ENCODE data around the gene PHF2.

The PHF2 gene

DNA sequence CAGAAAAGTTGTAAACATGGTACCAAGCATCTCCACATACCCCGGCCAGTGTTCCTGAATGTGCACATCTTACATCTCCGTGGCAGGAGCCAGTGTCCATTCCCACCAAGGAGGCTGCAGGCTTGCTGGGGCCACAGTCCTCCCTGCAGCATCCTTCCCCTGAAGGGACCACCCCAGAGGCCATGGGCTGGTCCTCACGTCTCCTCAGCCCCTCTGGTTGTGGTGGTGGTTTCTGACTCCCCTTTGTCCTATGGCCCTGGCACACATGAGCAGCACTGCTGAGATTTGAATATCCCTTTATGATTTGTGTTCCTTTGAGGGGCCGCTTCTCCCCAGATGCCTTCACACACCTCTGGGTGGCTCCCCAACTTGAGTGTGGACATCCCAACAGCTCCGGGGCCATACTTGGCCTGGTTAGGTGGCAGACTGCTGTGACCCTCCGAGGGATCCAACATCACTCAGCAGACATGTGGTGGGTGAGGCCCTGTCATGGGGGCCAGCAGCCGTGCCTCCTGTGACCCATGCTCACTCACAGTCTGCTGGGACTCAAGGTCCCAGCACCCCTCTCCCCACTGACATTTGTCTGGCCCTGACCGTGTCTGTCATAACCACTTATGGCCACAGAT, 14.3 kb downstream of the PHF2 start:
- no peaks in the 10 kb centered on the region for H3K9me3 ChIP-seq (ENCODE audit: control insufficient read depth, insufficient read depth, low read depth, low read length)
- H3K27ac ChIP-seq (ENCODE audit: extremely low read depth, low read depth, low read length): no peak overlapping the region
- TF ChIP-seq, protein P1, sequence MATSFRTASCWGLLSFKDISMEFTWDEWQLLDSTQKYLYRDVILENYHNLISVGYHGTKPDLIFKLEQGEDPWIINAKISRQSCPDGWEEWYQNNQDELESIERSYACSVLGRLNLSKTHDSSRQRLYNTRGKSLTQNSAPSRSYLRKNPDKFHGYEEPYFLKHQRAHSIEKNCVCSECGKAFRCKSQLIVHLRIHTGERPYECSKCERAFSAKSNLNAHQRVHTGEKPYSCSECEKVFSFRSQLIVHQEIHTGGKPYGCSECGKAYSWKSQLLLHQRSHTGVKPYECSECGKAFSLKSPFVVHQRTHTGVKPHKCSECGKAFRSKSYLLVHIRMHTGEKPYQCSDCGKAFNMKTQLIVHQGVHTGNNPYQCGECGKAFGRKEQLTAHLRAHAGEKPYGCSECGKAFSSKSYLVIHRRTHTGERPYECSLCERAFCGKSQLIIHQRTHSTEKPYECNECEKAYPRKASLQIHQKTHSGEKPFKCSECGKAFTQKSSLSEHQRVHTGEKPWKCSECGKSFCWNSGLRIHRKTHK (tag by site-specific recombination; IDR thresholded peaks at IDR 0.05): no peak
- TF ChIP-seq HOXD13 (CRISPR knock-in tag; IDR thresholded peaks at IDR 0.05; ENCODE audit: borderline replicate concordance) (no peak), ZNF837 (tag by site-specific recombination; IDR thresholded peaks at IDR 0.05) (no peak), ZNF544 (tag by site-specific recombination; IDR thresholded peaks at IDR 0.05) (no peak), ZNF514 (tag by site-specific recombination; IDR thresholded peaks at IDR 0.05) (no peak), ZNF394 (tag by site-specific recombination; IDR thresholded peaks at IDR 0.05; ENCODE audit: borderline replicate concordance) (no peak), ZNF843 (tag by site-specific recombination; IDR thresholded peaks at IDR 0.05) (no peak), RBAK (tag by site-specific recombination; IDR thresholded peaks at IDR 0.05) (no peak)
- TF ChIP-seq, protein P2, sequence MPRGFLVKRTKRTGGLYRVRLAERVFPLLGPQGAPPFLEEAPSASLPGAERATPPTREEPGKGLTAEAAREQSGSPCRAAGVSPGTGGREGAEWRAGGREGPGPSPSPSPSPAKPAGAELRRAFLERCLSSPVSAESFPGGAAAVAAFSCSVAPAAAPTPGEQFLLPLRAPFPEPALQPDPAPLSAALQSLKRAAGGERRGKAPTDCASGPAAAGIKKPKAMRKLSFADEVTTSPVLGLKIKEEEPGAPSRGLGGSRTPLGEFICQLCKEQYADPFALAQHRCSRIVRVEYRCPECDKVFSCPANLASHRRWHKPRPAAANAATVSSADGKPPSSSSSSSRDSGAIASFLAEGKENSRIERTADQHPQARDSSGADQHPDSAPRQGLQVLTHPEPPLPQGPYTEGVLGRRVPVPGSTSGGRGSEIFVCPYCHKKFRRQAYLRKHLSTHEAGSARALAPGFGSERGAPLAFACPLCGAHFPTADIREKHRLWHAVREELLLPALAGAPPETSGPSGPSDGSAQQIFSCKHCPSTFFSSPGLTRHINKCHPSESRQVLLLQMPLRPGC (tag by site-specific recombination; IDR thresholded peaks at IDR 0.05): no peak
- TF ChIP-seq, protein P3, sequence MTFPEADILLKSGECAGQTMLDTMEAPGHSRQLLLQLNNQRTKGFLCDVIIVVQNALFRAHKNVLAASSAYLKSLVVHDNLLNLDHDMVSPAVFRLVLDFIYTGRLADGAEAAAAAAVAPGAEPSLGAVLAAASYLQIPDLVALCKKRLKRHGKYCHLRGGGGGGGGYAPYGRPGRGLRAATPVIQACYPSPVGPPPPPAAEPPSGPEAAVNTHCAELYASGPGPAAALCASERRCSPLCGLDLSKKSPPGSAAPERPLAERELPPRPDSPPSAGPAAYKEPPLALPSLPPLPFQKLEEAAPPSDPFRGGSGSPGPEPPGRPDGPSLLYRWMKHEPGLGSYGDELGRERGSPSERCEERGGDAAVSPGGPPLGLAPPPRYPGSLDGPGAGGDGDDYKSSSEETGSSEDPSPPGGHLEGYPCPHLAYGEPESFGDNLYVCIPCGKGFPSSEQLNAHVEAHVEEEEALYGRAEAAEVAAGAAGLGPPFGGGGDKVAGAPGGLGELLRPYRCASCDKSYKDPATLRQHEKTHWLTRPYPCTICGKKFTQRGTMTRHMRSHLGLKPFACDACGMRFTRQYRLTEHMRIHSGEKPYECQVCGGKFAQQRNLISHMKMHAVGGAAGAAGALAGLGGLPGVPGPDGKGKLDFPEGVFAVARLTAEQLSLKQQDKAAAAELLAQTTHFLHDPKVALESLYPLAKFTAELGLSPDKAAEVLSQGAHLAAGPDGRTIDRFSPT (tag by site-specific recombination; IDR thresholded peaks at IDR 0.05): no peak
- TF ChIP-seq, protein P4, sequence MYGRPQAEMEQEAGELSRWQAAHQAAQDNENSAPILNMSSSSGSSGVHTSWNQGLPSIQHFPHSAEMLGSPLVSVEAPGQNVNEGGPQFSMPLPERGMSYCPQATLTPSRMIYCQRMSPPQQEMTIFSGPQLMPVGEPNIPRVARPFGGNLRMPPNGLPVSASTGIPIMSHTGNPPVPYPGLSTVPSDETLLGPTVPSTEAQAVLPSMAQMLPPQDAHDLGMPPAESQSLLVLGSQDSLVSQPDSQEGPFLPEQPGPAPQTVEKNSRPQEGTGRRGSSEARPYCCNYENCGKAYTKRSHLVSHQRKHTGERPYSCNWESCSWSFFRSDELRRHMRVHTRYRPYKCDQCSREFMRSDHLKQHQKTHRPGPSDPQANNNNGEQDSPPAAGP (tag by site-specific recombination; IDR thresholded peaks at IDR 0.05): no peak
- H3K36me3 ChIP-seq (ENCODE audit: control insufficient read depth in 2 of 2, insufficient read depth in 1 of 2, low read length in 2 of 2): no peaks in the 10 kb centered on the region
- POLR2A ChIA-PET: no interaction called here
- 0 out of 2 replicates have a peak, but pooled peaks cover 3% of the 10 kb centered on the region for H3K4me1 ChIP-seq (ENCODE audit: control insufficient read depth, insufficient read depth, low read length)
- H3K4me3 ChIP-seq (ENCODE audit: low read depth, low read length): no peak overlapping the region
- CTCF ChIA-PET: no interaction called here

GRCh38 chr9:93591301-93592007, 15.1 kb downstream of the PHF2 start:
- ChIA-PET CTCF (interaction anchor here (1.4 to 1.6 kb wide), 2 partner anchors 9 to 25 kb away, joined by 4 to 5 read pairs; no protein-coding TSS in a partner anchor), POLR2A (no interaction called here)
- no peak overlapping the region for H3K4me3 ChIP-seq (ENCODE audit: low read depth, low read length)
- H3K36me3 ChIP-seq (ENCODE audit: control insufficient read depth in 2 of 2, insufficient read depth in 1 of 2, low read length in 2 of 2): no peaks in the 10 kb centered on the region
- 0 out of 2 replicates have a peak, but pooled peaks cover 3% of the 10 kb centered on the region for H3K4me1 ChIP-seq (ENCODE audit: control insufficient read depth, insufficient read depth, low read length)
- no peaks in the 10 kb centered on the region for H3K9me3 ChIP-seq (ENCODE audit: control insufficient read depth, insufficient read depth, low read depth, low read length)
- H3K27ac ChIP-seq (ENCODE audit: extremely low read depth, low read depth, low read length): no peak overlapping the region
- TF ChIP-seq, protein P5, sequence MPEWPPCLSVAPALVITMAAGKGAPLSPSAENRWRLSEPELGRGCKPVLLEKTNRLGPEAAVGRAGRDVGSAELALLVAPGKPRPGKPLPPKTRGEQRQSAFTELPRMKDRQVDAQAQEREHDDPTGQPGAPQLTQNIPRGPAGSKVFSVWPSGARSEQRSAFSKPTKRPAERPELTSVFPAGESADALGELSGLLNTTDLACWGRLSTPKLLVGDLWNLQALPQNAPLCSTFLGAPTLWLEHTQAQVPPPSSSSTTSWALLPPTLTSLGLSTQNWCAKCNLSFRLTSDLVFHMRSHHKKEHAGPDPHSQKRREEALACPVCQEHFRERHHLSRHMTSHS (tag by site-specific recombination; IDR thresholded peaks at IDR 0.05): no peak
- TF ChIP-seq ZNF777 (tag by site-specific recombination; IDR thresholded peaks at IDR 0.05; ENCODE audit: borderline replicate concordance) (no peak), MZF1 (tag by site-specific recombination; IDR thresholded peaks at IDR 0.05; ENCODE audit: borderline replicate concordance) (no peak), ZNF664 (tag by site-specific recombination; IDR thresholded peaks at IDR 0.05) (no peak), ZNF785 (tag by site-specific recombination; IDR thresholded peaks at IDR 0.05) (no peak), ZBTB21 (tag by site-specific recombination; IDR thresholded peaks at IDR 0.05) (no peak), ZNF514 (tag by site-specific recombination; IDR thresholded peaks at IDR 0.05) (no peak), ZNF571 (tag by site-specific recombination; IDR thresholded peaks at IDR 0.05) (no peak), PRDM1 (tag by site-specific recombination; IDR thresholded peaks at IDR 0.05) (no peak), KLF7 (tag by site-specific recombination; IDR thresholded peaks at IDR 0.05; ENCODE audit: borderline replicate concordance) (no peak), ZNF585B (tag by site-specific recombination; IDR thresholded peaks at IDR 0.05) (no peak), ZNF704 (tag by site-specific recombination; IDR thresholded peaks at IDR 0.05) (no peak), ZNF76 (tag by site-specific recombination; IDR thresholded peaks at IDR 0.05; ENCODE audit: borderline replicate concordance, low read depth) (no peak)
- TF ChIP-seq, protein P1 (tag by site-specific recombination; IDR thresholded peaks at IDR 0.05): no peak

All from HEK293 (cell line).